Epithelial cell of esophagus (primary cell): ENCODE measurements around the gene FSTL5.
A peak's percentile ranks its signal among the peaks of the same experiment; 100 is the strongest.

Experiments
- DNase-seq: peaks from one replicate; pipeline ENCODE4 v3.0.0; 2010; ENCODE audit warnings: low read depth
- H3K4me3 ChIP-seq: 2 replicates; pipeline ENCODE4 v1.5.1; 2011; ENCODE audit warnings: mild to moderate bottlenecking, low read length, control low read depth
- TF ChIP-seq, protein P1 (sequence below): IDR thresholded peaks from 2 replicates; pipeline ENCODE4 v1.5.1; 2011; ENCODE audit warnings: low read depth, mild to moderate bottlenecking, low read length, control low read depth, inconsistent platforms; ENCODE audit not compliant: insufficient read depth; ENCODE audit errors: missing control alignments

Gene FSTL5

GRCh38 chr4:161656594-161656993 lies 507.2 kb downstream of the FSTL5 start:
- no peak for DNase-seq
- TF ChIP-seq, protein P1, sequence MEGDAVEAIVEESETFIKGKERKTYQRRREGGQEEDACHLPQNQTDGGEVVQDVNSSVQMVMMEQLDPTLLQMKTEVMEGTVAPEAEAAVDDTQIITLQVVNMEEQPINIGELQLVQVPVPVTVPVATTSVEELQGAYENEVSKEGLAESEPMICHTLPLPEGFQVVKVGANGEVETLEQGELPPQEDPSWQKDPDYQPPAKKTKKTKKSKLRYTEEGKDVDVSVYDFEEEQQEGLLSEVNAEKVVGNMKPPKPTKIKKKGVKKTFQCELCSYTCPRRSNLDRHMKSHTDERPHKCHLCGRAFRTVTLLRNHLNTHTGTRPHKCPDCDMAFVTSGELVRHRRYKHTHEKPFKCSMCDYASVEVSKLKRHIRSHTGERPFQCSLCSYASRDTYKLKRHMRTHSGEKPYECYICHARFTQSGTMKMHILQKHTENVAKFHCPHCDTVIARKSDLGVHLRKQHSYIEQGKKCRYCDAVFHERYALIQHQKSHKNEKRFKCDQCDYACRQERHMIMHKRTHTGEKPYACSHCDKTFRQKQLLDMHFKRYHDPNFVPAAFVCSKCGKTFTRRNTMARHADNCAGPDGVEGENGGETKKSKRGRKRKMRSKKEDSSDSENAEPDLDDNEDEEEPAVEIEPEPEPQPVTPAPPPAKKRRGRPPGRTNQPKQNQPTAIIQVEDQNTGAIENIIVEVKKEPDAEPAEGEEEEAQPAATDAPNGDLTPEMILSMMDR: no peak
- H3K4me3 ChIP-seq: no peak overlapping the region

GRCh38 chr4:161655148-161655547 lies 508.7 kb downstream of the FSTL5 start:
- TF ChIP-seq, protein P1: no peak
- H3K4me3 ChIP-seq: no peak overlapping the region
- DNase-seq: no peak

DNA sequence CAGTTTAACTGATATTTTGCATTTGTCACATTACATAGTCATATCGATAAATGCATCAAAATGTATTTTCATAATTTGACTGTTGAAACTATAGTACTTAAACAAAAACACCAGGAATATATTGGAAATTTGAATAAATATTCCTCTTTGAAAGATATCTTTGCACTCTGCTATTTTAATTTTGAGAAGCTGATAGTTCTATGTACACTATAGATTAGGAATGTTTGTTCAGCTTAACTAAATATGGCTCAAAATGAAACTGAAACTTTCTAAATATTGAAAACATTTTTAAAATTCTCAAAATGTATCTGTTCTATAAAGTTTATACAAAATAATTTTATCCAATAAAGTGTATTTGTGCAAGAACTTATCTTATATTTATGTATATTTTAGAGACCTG lies 510.1 kb downstream of the FSTL5 start:
- DNase-seq: no peak
- H3K4me3 ChIP-seq: no peak overlapping the region
- TF ChIP-seq, protein P1: no peak

- no peak for DNase-seq
- H3K4me3 ChIP-seq: no peak overlapping the region
- TF ChIP-seq, protein P1: no peak
Measured at GRCh38 chr4:161651586-161651985, 512.2 kb downstream of the FSTL5 start.

- no peak overlapping the region for H3K4me3 ChIP-seq
- DNase-seq: no peak
- TF ChIP-seq, protein P1: no peak
Measured at GRCh38 chr4:161650812-161651211, 513.0 kb downstream of the FSTL5 start.

DNA sequence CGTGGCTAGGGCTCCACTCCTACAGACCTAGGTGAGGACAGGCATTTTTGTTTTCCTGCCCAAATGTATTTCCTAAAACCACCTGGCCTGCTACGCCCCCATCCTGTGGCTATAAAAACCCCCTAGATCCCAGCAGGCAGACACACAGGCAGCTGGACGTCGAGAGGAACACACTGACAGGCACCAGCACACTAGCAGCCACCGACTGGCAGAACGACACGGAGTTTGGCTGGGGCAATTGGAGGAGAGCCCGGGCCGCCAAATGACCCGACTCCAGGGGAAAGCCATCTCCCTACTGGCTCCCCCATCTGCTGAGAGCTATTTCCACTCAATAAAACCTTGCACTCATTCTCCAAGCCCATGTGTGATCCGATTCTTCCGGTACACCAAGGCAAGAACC lies 516.0 kb downstream of the FSTL5 start:
- H3K4me3 ChIP-seq: no peak overlapping the region
- DNase-seq: no peak
- TF ChIP-seq, protein P1: no peak

GRCh38 chr4:161642708-161643107 lies 521.1 kb downstream of the FSTL5 start:
- TF ChIP-seq, protein P1: peak; percentile 23
- H3K4me3 ChIP-seq: no peak overlapping the region
- DNase-seq: peak; percentile 16
